ENCODE results near the gene PXDN. TPM values are rescaled to one million over a fixed set of nuclear protein-coding genes. Genes with fewer than 3 reads are reported as not detected.
"Not testable (repeated sequence)": the region's sequence is repeated elsewhere in the genome, so short reads cannot be mapped to it uniquely, and the experiment has no call there.

The PXDN gene
- total and polyA plus RNA-seq, 9 donors: 36.0 to 116 (median 54.5) TPM

DNA sequence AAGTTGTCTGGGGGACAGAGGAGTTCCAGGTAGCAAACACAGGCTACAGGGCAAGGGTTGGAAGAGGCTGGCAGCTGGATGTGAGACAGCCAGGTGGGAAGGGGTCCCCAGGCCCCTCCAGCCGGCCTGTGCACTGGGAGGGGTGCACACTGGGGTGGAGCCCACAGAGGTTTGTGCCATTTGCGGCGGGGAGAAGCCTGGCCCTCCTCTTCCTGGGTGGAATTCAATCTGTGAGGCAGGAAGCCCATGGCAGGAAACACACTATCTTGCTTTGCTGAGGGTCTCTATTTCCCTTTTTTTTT, 63.3 kb downstream of the PXDN start:
- Histone ChIP-seq H3K27ac (no peak overlapping the region), H3K4me3 (no peak overlapping the region), H3K4me1 (ENCODE audit: insufficient read depth) (no peaks in the 10 kb centered on the region), H3K9me3 (no peaks in the 10 kb centered on the region), H3K27me3 (no peaks in the 10 kb centered on the region), H3K36me3 (no peaks in the 10 kb centered on the region)
- 79 to 83% (median 79%) methylated on average over 3 of the region's 3 CpGs for WGBS, 3 donors
- intact Hi-C loops (cut with DNase I): no loop called here
- no peak for TF ChIP-seq POLR2A (IDR thresholded peaks at IDR 0.05)
- TF ChIP-seq, protein P1, sequence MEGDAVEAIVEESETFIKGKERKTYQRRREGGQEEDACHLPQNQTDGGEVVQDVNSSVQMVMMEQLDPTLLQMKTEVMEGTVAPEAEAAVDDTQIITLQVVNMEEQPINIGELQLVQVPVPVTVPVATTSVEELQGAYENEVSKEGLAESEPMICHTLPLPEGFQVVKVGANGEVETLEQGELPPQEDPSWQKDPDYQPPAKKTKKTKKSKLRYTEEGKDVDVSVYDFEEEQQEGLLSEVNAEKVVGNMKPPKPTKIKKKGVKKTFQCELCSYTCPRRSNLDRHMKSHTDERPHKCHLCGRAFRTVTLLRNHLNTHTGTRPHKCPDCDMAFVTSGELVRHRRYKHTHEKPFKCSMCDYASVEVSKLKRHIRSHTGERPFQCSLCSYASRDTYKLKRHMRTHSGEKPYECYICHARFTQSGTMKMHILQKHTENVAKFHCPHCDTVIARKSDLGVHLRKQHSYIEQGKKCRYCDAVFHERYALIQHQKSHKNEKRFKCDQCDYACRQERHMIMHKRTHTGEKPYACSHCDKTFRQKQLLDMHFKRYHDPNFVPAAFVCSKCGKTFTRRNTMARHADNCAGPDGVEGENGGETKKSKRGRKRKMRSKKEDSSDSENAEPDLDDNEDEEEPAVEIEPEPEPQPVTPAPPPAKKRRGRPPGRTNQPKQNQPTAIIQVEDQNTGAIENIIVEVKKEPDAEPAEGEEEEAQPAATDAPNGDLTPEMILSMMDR (IDR thresholded peaks at IDR 0.05): no peak
- TF ChIP-seq EP300 (IDR thresholded peaks at IDR 0.05): no peak
- DNase-seq: no peak

DNA sequence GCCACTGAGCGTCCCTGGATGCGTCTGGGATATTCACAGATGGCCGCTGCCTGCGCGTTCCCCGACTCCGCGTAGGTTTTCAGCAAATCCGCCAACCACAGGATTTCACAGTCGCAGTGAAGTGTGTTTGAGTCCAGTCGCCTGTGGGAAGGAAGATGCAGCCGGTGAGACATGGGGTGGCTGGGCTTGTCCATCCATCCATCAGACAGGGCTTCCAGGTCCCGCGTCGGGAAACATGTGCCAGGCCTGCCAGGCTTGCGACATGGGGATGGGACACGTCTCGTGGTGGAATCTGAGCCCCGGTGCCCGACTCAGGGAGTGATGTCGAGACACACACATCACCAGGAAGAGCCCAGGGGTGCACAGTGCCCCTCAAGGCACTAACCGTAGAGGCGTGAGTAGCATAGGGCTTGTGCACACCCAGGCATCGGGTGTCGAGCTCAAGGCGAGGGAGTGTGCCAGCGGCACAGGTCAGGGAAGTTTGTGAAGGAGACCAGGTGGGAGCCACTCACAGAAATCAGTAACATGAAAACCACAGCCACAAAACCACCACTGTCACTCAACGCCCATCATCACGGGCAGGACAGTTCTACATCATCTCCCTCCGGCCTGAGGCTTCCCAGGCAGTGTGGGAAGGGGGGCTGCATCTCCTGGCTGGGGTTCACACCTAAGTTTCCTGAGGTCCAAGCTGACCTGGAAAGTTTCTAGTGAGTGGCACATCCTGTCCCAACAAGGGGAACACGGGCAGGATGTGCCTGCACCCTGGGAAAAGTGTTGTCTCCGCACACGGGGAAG, 63.9 kb downstream of the PXDN start:
- Histone ChIP-seq H3K36me3 (no peaks in the 10 kb centered on the region), H3K27me3 (no peaks in the 10 kb centered on the region), H3K4me1 (ENCODE audit: insufficient read depth) (no peaks in the 10 kb centered on the region), H3K27ac (no peak overlapping the region), H3K9me3 (no peaks in the 10 kb centered on the region), H3K4me3 (no peak overlapping the region)
- TF ChIP-seq POLR2A (IDR thresholded peaks at IDR 0.05): no peak
- no peak for TF ChIP-seq EP300 (IDR thresholded peaks at IDR 0.05)
- TF ChIP-seq, protein P1 (IDR thresholded peaks at IDR 0.05): no peak
- no peak for DNase-seq
- WGBS, 3 donors: 91 to 96% (median 93%) methylated on average over 33 of the region's 33 CpGs
- intact Hi-C loops (cut with DNase I): no loop called here

DNA sequence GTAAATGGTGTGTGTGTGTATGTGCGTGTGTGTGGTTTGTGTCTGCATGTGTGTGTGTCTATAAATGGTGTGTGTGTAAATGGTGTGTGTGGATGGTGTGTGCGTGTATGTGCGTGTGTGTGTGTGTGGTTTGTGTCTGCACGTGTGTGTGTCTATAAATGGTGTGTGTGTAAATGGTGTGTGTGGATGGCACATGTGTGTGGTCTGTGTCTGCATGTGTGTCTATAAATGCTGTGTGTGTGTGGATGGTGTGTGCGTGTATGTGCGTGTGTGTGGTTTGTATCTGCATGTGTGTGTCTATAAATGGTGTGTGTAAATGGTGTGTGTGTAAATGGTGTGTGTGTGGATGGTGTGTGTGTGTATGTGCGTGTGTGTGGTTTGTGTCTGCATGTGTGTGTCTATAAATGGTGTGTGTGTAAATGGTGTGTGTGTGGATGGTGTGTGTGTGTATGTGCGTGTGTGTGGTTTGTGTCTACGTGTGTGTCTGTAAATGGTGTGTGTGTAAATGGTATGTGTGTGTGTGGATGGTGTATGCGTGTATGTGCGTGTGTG, 64.8 kb downstream of the PXDN start:
- H3K4me1 ChIP-seq (ENCODE audit: insufficient read depth); H3K36me3 ChIP-seq; H3K27me3 ChIP-seq; H3K9me3 ChIP-seq; H3K27ac ChIP-seq; DNase-seq; H3K4me3 ChIP-seq: not testable (repeated sequence)
- intact Hi-C loops (cut with DNase I): loop anchor here in 2 of 4 donors (10.0 kb wide), 1 partner anchor 65 kb away; the partner anchor contains the start of gene PXDN (in 2 of the 2)
- WGBS, 3 donors: 77 to 85% (median 84%) methylated on average over 11 of the region's 11 CpGs

DNA sequence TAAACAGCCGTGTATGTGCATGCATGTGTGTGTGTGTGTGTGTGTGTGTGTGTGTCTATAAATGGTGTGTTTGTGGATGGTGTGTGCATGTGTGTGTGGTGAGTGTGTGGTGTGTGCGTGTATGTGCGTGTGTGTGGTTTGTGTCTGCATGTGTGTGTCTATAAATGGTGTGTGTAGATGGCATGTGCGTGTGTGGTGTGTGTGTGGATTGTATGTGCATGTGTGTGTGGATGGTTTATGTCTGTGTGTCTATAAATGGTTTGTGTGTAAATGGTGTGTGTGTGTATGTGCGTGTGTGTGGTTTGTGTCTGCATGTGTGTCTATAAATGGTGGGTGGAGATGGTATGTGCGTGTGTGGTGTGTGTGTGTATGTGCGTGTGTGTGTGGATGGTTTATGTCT, 65.2 kb downstream of the PXDN start:
- not testable (repeated sequence) for H3K27me3 ChIP-seq; H3K4me1 ChIP-seq (ENCODE audit: insufficient read depth); DNase-seq; H3K9me3 ChIP-seq; H3K27ac ChIP-seq; H3K4me3 ChIP-seq; H3K36me3 ChIP-seq
- intact Hi-C loops (cut with DNase I): loop anchor here in 2 of 4 donors (10.0 kb wide), 1 partner anchor 66 kb away; the partner anchor contains the start of gene PXDN (in 2 of the 2)
- WGBS, 3 donors: 88 to 90% (median 89%) methylated on average over 7 of the region's 7 CpGs

DNA sequence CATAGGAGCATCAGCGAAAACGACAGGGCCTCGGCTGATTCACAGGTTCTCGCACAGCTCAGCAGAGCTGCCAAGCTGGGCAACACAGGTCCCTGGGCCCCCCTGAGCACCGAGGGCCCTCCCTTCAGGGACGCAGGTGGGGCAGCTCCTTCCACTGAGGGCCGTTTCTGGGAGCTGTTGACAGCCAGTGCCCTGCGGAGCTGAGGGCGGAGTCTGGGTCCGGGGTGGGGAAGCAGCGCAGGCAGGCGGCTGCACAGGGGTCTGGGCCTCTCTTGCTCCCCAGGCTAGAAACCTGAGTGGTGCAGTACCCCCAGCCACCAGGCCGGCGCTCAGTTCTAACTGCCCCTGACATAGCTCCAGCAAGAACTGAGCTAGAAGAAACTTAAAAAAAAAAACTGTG, 65.7 kb downstream of the PXDN start:
- intact Hi-C loops (cut with DNase I): loop anchor here in 2 of 4 donors (10.0 kb wide), 1 partner anchor 66 kb away; the partner anchor contains the start of gene PXDN (in 2 of the 2)
- H3K36me3 ChIP-seq: no peaks in the 10 kb centered on the region
- no peaks in the 10 kb centered on the region for H3K27me3 ChIP-seq
- no peak overlapping the region for H3K4me3 ChIP-seq
- no peak for TF ChIP-seq POLR2A (IDR thresholded peaks at IDR 0.05)
- TF ChIP-seq, protein P1 (IDR thresholded peaks at IDR 0.05): no peak
- TF ChIP-seq EP300 (IDR thresholded peaks at IDR 0.05): no peak
- no peak for DNase-seq
- no peaks in the 10 kb centered on the region for H3K9me3 ChIP-seq
- no peaks in the 10 kb centered on the region for H3K4me1 ChIP-seq (ENCODE audit: insufficient read depth)
- WGBS, 3 donors: 80 to 87% (median 80%) methylated on average over 14 of the region's 14 CpGs
- no peak overlapping the region for H3K27ac ChIP-seq
